K562 (cell line): Measurements from ENCODE around the gene ZEB2.

Experiments
- ARID4B ChIP-seq: sonication (generic); formaldehyde crosslinking; IDR thresholded peaks from 2 replicates; pipeline ENCODE4 v1.8.0; 2022; ENCODE audit warnings: mild to moderate bottlenecking, missing genetic modification reagents
- CTCF ChIP-seq, 3 experiments: IDR thresholded peaks in 2 of 3; conservative IDR thresholded peaks in 1 of 3; 2 replicates each; pipeline ENCODE4 v1.5.1; 2011 to 2012; ENCODE audit warnings: low read length in 3 of 3, mild to moderate bottlenecking in 3 of 3, control low read depth in 2 of 3, improper control_type of control experiment in 1 of 3, inconsistent platforms in 1 of 3, low read depth in 1 of 3, mixed read lengths in 1 of 3, moderate library complexity in 1 of 3; ENCODE audit not compliant: insufficient read depth in 2 of 3
- EZH2 ChIP-seq: IDR thresholded peaks from 2 replicates; pipeline ENCODE4 v1.6.1; 2012; ENCODE audit warnings: low read depth, mild to moderate bottlenecking, inconsistent platforms, low read length, borderline replicate concordance
- KDM4B ChIP-seq, 2 experiments: fragments of 450-650 bp in 1 of 2; sonication (generic) in 1 of 2; IDR thresholded peaks; 2 replicates each; pipeline ENCODE4 v1.6.1; 2016 to 2017; ENCODE audit warnings: borderline replicate concordance in 2 of 2, antibody characterized with exemption in 1 of 2, low read depth in 1 of 2, mild to moderate bottlenecking in 1 of 2
- POLR2A ChIP-seq: fragments of 450-650 bp; conservative IDR thresholded peaks from 2 replicates; pipeline ENCODE4 v1.6.1; 2016
- SRF ChIP-seq, 2 experiments: fragments of 250-450, 450-650 bp in 1 of 2; sonication (Bioruptor Pico) in 1 of 2; sonication (generic) in 1 of 2; formaldehyde crosslinking; IDR thresholded peaks; 2 replicates each; pipeline versions ENCODE4 v1.5.0 to v1.5.1; 2020 to 2022; ENCODE audit warnings: mild to moderate bottlenecking in 1 of 2, missing genetic modification reagents in 1 of 2
- TAF1 ChIP-seq: IDR thresholded peaks from 2 replicates; pipeline ENCODE4 v1.6.1; 2011; ENCODE audit warnings: mild to moderate bottlenecking, low read length, moderate library complexity; ENCODE audit not compliant: insufficient read depth, control insufficient read depth, severe bottlenecking; ENCODE audit errors: extremely low read depth
- ZNF76 ChIP-seq: fragments of 250-450 bp; sonication (Bioruptor Pico); IDR thresholded peaks from 2 replicates; pipeline ENCODE4 v1.4.0; 2020; ENCODE audit warnings: mild to moderate bottlenecking, moderate library complexity, borderline replicate concordance
- ZNF830 ChIP-seq: fragments of 250-450 bp; sonication (Bioruptor Pico); IDR thresholded peaks from 2 replicates; pipeline ENCODE4 v1.5.0; 2021; ENCODE audit warnings: mild to moderate bottlenecking
- TF ChIP-seq, protein P1 (sequence below): sonication (generic); formaldehyde crosslinking; IDR thresholded peaks from 2 replicates; pipeline ENCODE4 v1.8.0; 2022; ENCODE audit warnings: missing genetic modification reagents, mild to moderate bottlenecking, moderate library complexity, borderline replicate concordance

GRCh38 chr2:144343145-144343544 is 176.8 kb downstream of the ZEB2 start:
- no peak for TF ChIP-seq ARID4B
- TF ChIP-seq KDM4B (IDR thresholded peaks at IDR 0.05; ENCODE audit: borderline replicate concordance in 2 of 2, low read depth in 1 of 2), result no peak
- TF ChIP-seq SRF (CRISPR knock-in tag; IDR thresholded peaks at IDR 0.05), result no peak
- no peak for TF ChIP-seq TAF1
- no peak for TF ChIP-seq ZNF830 (CRISPR knock-in tag)
- TF ChIP-seq ZNF76 (CRISPR knock-in tag), result no peak
- TF ChIP-seq CTCF (IDR thresholded peaks at IDR 0.05 in 2 of 3, conservative IDR thresholded peaks at IDR 0.05 in 1 of 3; ENCODE audit: insufficient read depth in 2 of 3, low read depth in 1 of 3, low read length in 3 of 3), result no peak
- TF ChIP-seq, protein P1, sequence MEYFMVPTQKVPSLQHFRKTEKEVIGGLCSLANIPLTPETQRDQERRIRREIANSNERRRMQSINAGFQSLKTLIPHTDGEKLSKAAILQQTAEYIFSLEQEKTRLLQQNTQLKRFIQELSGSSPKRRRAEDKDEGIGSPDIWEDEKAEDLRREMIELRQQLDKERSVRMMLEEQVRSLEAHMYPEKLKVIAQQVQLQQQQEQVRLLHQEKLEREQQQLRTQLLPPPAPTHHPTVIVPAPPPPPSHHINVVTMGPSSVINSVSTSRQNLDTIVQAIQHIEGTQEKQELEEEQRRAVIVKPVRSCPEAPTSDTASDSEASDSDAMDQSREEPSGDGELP (CRISPR knock-in tag), result no peak
- no peak for TF ChIP-seq POLR2A
- TF ChIP-seq EZH2, result no peak
